Mammary epithelial cell (primary cell): ENCODE data around the gene VAPB.

Experiments
- EZH2 ChIP-seq: IDR thresholded peaks from 2 replicates; pipeline ENCODE4 v1.6.1; 2012; ENCODE audit warnings: low read length, inconsistent platforms, borderline replicate concordance
- TF ChIP-seq, protein P1 (sequence below), 2 donors: IDR thresholded peaks in 1 of 2; conservative IDR thresholded peaks in 1 of 2; 2 replicates each; pipeline ENCODE4 v1.5.1; 2011 to 2012; ENCODE audit warnings: inconsistent platforms in 2 of 2, low read length in 2 of 2, mild to moderate bottlenecking in 2 of 2, control low read depth in 1 of 2, low read depth in 1 of 2; ENCODE audit not compliant: insufficient read depth in 1 of 2; ENCODE audit errors: extremely low read depth in 1 of 2

DNA sequence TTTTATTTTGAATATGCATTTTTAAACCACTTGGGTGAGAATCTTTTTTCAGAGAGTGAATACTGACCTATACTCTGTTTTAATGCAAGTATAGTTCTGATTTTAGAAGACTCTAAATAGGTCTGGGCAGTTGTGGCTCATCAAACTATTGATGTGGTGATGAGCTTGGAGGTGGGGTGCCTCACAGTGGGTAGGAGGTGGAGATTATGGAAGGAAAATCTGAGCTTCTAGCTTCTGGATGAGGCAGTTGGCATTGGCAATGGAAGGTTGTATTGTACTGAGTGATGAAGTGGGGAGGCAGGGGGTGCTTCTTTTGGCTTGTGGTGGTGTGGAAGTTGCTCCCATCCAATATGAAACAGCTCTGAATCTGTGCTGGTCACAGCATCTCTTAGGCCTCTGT, 52.7 kb downstream of the VAPB start:
- TF ChIP-seq, protein P1, sequence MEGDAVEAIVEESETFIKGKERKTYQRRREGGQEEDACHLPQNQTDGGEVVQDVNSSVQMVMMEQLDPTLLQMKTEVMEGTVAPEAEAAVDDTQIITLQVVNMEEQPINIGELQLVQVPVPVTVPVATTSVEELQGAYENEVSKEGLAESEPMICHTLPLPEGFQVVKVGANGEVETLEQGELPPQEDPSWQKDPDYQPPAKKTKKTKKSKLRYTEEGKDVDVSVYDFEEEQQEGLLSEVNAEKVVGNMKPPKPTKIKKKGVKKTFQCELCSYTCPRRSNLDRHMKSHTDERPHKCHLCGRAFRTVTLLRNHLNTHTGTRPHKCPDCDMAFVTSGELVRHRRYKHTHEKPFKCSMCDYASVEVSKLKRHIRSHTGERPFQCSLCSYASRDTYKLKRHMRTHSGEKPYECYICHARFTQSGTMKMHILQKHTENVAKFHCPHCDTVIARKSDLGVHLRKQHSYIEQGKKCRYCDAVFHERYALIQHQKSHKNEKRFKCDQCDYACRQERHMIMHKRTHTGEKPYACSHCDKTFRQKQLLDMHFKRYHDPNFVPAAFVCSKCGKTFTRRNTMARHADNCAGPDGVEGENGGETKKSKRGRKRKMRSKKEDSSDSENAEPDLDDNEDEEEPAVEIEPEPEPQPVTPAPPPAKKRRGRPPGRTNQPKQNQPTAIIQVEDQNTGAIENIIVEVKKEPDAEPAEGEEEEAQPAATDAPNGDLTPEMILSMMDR (conservative IDR thresholded peaks at IDR 0.05 in 1 of 2, IDR thresholded peaks at IDR 0.05 in 1 of 2; ENCODE audit: extremely low read depth in 1 of 2, insufficient read depth in 1 of 2, low read depth in 1 of 2, low read length in 2 of 2) = no peak
- TF ChIP-seq EZH2 = no peak
